T-cell (primary cell): ENCODE data around the gene BMPR2. TPM values are rescaled to one million over a fixed set of nuclear protein-coding genes. Genes with fewer than 3 reads are reported as not detected.

ENCODE experiments used
- ATAC-seq, 4 experiments: fragments of 200-7000 bp in 3 of 4; fragments of 150-1000 bp in 1 of 4; cut with Tn5 transposase; replicated peaks in 1 of 4; 1 replicate in 3 of 4; 2 replicates in 1 of 4; pipeline ENCODE4 v1.10.0; 2021; ENCODE audit warnings: moderate library complexity in 3 of 4, mild to moderate bottlenecking in 2 of 4, moderate number of reproducible peaks in 1 of 4
- CTCF ChIA-PET, 2 donors: fragments of 300-600 bp; sonication (Branson Sonifier 250); formaldehyde crosslinking; loops; one replicate each; lab custom pipeline; 2022; ENCODE audit warnings: antibody characterized with exemption in 2 of 2; lab: Charles Lee
- POLR2A ChIA-PET, 2 donors: fragments of 300-600 bp; sonication (Branson Sonifier 250); formaldehyde crosslinking; loops; one replicate each; lab custom pipeline; 2022; ENCODE audit warnings: antibody characterized with exemption in 2 of 2; lab: Charles Lee
- DNase-seq, 35 experiments: peaks; one replicate each; pipeline versions ENCODE4 v3.0.0 to v3.0.0-alpha.2; 2013 to 2023
- H3K27ac ChIP-seq: one replicate; pipeline ENCODE4 v1.5.1; 2013; ENCODE audit warnings: low read length
- H3K27me3 ChIP-seq, 2 experiments: replicated peaks in 1 of 2; 1 replicate in 1 of 2; 2 replicates in 1 of 2; pipeline versions ENCODE4 v1.6.1 to v1.7.0; 2013; ENCODE audit warnings: low read length in 1 of 2, mixed read lengths in 1 of 2; ENCODE audit not compliant: control insufficient read depth in 2 of 2, insufficient read depth in 2 of 2; ENCODE audit errors: extremely low read depth in 1 of 2
- H3K36me3 ChIP-seq, 2 donors: 1 replicate in 1 of 2; 2 replicates in 1 of 2; pipeline versions ENCODE4 v1.6.1 to v1.7.0; 2013; ENCODE audit warnings: low read length in 1 of 2; ENCODE audit not compliant: control insufficient read depth in 2 of 2, insufficient read depth in 1 of 2; ENCODE audit errors: extremely low read depth in 1 of 2
- H3K4me1 ChIP-seq, 2 experiments: 1 replicate in 1 of 2; 2 replicates in 1 of 2; pipeline versions ENCODE4 v1.6.1 to v1.7.0; 2013; ENCODE audit warnings: low read length in 2 of 2, mixed read lengths in 1 of 2; ENCODE audit not compliant: insufficient read depth in 2 of 2, control insufficient read depth in 1 of 2; ENCODE audit errors: extremely low read depth in 1 of 2
- H3K4me3 ChIP-seq, 2 donors: 1 replicate in 1 of 2; 2 replicates in 1 of 2; pipeline versions ENCODE4 v1.5.1 to v1.7.0; 2013; ENCODE audit warnings: mild to moderate bottlenecking in 2 of 2, low read length in 1 of 2, moderate library complexity in 1 of 2; ENCODE audit not compliant: control insufficient read depth in 1 of 2; ENCODE audit errors: extremely low read depth in 1 of 2
- H3K9me3 ChIP-seq: 2 replicates; pipeline ENCODE4 v1.7.0; 2013
- H3K27ac Mint-ChIP-seq, 2 donors: one replicate each; pipeline ENCODE4 v1.8.0; 2020 to 2021; ENCODE audit warnings: mild to moderate bottlenecking in 2 of 2, mixed read lengths in 2 of 2
- H3K27me3 Mint-ChIP-seq, 2 donors: one replicate each; pipeline ENCODE4 v1.8.0; 2021 to 2022; ENCODE audit warnings: mixed read lengths in 2 of 2
- H3K36me3 Mint-ChIP-seq: one replicate; pipeline ENCODE4 v1.8.0; 2021; ENCODE audit warnings: mixed read lengths
- H3K4me1 Mint-ChIP-seq, 3 donors: one replicate each; pipeline ENCODE4 v1.8.0; 2020 to 2022; ENCODE audit warnings: mixed read lengths in 3 of 3, mild to moderate bottlenecking in 1 of 3
- H3K4me3 Mint-ChIP-seq, 3 donors: one replicate each; pipeline ENCODE4 v1.8.0; 2020 to 2022; ENCODE audit warnings: mild to moderate bottlenecking in 3 of 3, mixed read lengths in 3 of 3, moderate library complexity in 3 of 3
- H3K9me3 Mint-ChIP-seq, 3 donors: one replicate each; pipeline ENCODE4 v1.8.0; 2020 to 2022; ENCODE audit warnings: mixed read lengths in 3 of 3
- WGBS: methylation state at CpG from one replicate; pipeline ENCODE4 v1.1.5; 2013; ENCODE audit warnings: missing lambda C conversion rate; ENCODE audit not compliant: insufficient coverage; 5-methylcytosine and 5-hydroxymethylcytosine counted together
- total RNA-seq, 35 experiments: library from RNA in 6 of 35; stranded (reverse) in 6 of 35; fragments of 120-200 nt in 1 of 35; gene quantifications; one replicate each; pipeline versions ENCODE4 v1.2.1 to v1.2.4 and lab custom pipeline; 2013 to 2026

The BMPR2 gene
- total RNA-seq, 5 donors from 2014 or later (not counting 1 experiment from before 2014, with no cell fraction given), result 15.1 to 20.9 (median 17.1) TPM

- Mint-ChIP-seq H3K27ac (no peak overlapping the region), H3K36me3 (no peaks in the 10 kb centered on the region), H3K9me3 (no peaks in the 10 kb centered on the region), H3K27me3 (peaks cover 0 to 2% of the 10 kb centered on the region in 2 donors), H3K4me3 (no peak overlapping the region), H3K4me1 (peaks cover 0 to 7% (median 0%) of the 10 kb centered on the region in 3 donors)
- Histone ChIP-seq H3K36me3 (no peaks in the 10 kb centered on the region), H3K27ac (no peak overlapping the region), H3K4me3 (no peak overlapping the region), H3K4me1 (no peaks in the 10 kb centered on the region), H3K27me3 (no peaks in the 10 kb centered on the region), H3K9me3 (no peaks in the 10 kb centered on the region)
- no peak for DNase-seq
- POLR2A ChIA-PET, result interaction anchor here in 1 of 2 donors (0.6 kb wide), 1 partner anchor 1403 kb away, joined by 3 read pairs; no protein-coding TSS in a partner anchor
- 83% methylated on average over 1 of the region's 1 CpG for WGBS
- CTCF ChIA-PET, result no interaction called here
- ATAC-seq, result no peak
These were observed 236.0 kb downstream of the BMPR2 start for GRCh38 chr2:202612145-202612544.

- Mint-ChIP-seq H3K36me3 (no peaks in the 10 kb centered on the region), H3K4me3 (no peak overlapping the region), H3K27ac (no peak overlapping the region), H3K4me1 (peaks cover 0 to 7% (median 0%) of the 10 kb centered on the region in 3 donors), H3K27me3 (peaks cover 0 to 2% of the 10 kb centered on the region in 2 donors), H3K9me3 (no peaks in the 10 kb centered on the region)
- POLR2A ChIA-PET, result no interaction called here
- WGBS, result no CpG with 5 or more reads among the region's 4 CpGs
- ATAC-seq (no peak), DNase-seq (no peak)
- Histone ChIP-seq H3K36me3 (no peaks in the 10 kb centered on the region), H3K4me3 (no peak overlapping the region), H3K4me1 (no peaks in the 10 kb centered on the region), H3K27me3 (no peaks in the 10 kb centered on the region), H3K9me3 (no peaks in the 10 kb centered on the region), H3K27ac (no peak overlapping the region)
- CTCF ChIA-PET, result interaction anchor here in 1 of 2 donors (1.4 kb wide), 1 partner anchor 23 kb away, joined by 3 read pairs; no protein-coding TSS in a partner anchor
These were observed 237.4 kb downstream of the BMPR2 start for GRCh38 chr2:202613479-202613878.

Other genes with a start within 250 kb of the BMPR2 start
- gene SUMO1, start 137.7 kb upstream of the BMPR2 start, total RNA-seq, result 10 to 100 TPM; 50.5 to 62.9 (median 53.8) TPM
- 100 to 1,000 TPM in 4 of 5 donors, 10 to 100 TPM in 1; 99.8 to 218 (median 117) TPM for gene NOP58, start 110.6 kb upstream of the BMPR2 start, total RNA-seq